ENCODE results near the gene KRT1. TPM values are rescaled to one million over a fixed set of nuclear protein-coding genes. Genes with fewer than 3 reads are reported as not detected.

The KRT1 gene
- polyA plus RNA-seq, 1 donor from 2014 or later: not detected

- H3K4me3 ChIP-seq (ENCODE audit: low read length): no peak overlapping the region
- H3K9me3 ChIP-seq (ENCODE audit: low read length): no peaks in the 10 kb centered on the region
- no peak overlapping the region for H2AFZ ChIP-seq (ENCODE audit: low read depth, low read length)
- H3K27ac ChIP-seq (ENCODE audit: low read length): no peak overlapping the region
- H3K9me2 ChIP-seq (ENCODE audit: insufficient read depth, low read length): no peaks in the 10 kb centered on the region
- H4K20me1 ChIP-seq (ENCODE audit: insufficient read depth): no peaks in the 10 kb centered on the region
- no peak overlapping the region for H3K9ac ChIP-seq (ENCODE audit: low read length)
- no peaks in the 10 kb centered on the region for H3F3A ChIP-seq (ENCODE audit: insufficient read depth, low read length, poor library complexity, severe bottlenecking)
- no peak for TF ChIP-seq EZH2 (IDR thresholded peaks at IDR 0.05; ENCODE audit: borderline replicate concordance, insufficient read depth, low read length, poor library complexity, severe bottlenecking)
- TF ChIP-seq CTCF (IDR thresholded peaks at IDR 0.05; ENCODE audit: poor library complexity, severe bottlenecking): no peak
- no peak for TF ChIP-seq TAF1 (IDR thresholded peaks at IDR 0.05; ENCODE audit: low read depth)
- no peak for TF ChIP-seq EP300 (conservative IDR thresholded peaks at IDR 0.05; ENCODE audit: poor library complexity, severe bottlenecking)
- no peak for TF ChIP-seq SMC3 (conservative IDR thresholded peaks at IDR 0.05; ENCODE audit: poor library complexity)
- no peak for TF ChIP-seq POLR2AphosphoS5 (IDR thresholded peaks at IDR 0.05)
- no peak for TF ChIP-seq REST (IDR thresholded peaks at IDR 0.05; ENCODE audit: borderline replicate concordance)
- no peak for TF ChIP-seq MXI1 (conservative IDR thresholded peaks at IDR 0.05; ENCODE audit: poor library complexity, severe bottlenecking)
- TF ChIP-seq RAD21 (conservative IDR thresholded peaks at IDR 0.05): no peak
- peaks cover 6% of the 10 kb centered on the region for H3K27me3 ChIP-seq (ENCODE audit: insufficient read depth, low read depth, low read length)
- H3K4me2 ChIP-seq (ENCODE audit: low read length): no peak overlapping the region
- H3K36me3 ChIP-seq (ENCODE audit: insufficient read depth, low read length): no peaks in the 10 kb centered on the region
- H3K79me2 ChIP-seq (replicated peaks; ENCODE audit: insufficient read depth, low read length): no peaks in the 10 kb centered on the region
Observed at GRCh38 chr12:52684431-52684830, 4.2 kb upstream of the KRT1 start.

GRCh38 chr12:52683575-52684300 is 3.5 kb upstream of the KRT1 start:
- H2AFZ ChIP-seq (ENCODE audit: low read depth, low read length): no peak overlapping the region
- H4K20me1 ChIP-seq (ENCODE audit: insufficient read depth): no peaks in the 10 kb centered on the region
- H3K27me3 ChIP-seq (ENCODE audit: insufficient read depth, low read depth, low read length): peaks cover 4% of the 10 kb centered on the region
- H3K36me3 ChIP-seq (ENCODE audit: insufficient read depth, low read length): no peaks in the 10 kb centered on the region
- no peaks in the 10 kb centered on the region for H3K9me2 ChIP-seq (ENCODE audit: insufficient read depth, low read length)
- H3K9ac ChIP-seq (ENCODE audit: low read length): no peak overlapping the region
- H3K9me3 ChIP-seq (ENCODE audit: low read length): no peaks in the 10 kb centered on the region
- no peak overlapping the region for H3K4me3 ChIP-seq (ENCODE audit: low read length)
- no peak overlapping the region for H3K27ac ChIP-seq (ENCODE audit: low read length)
- TF ChIP-seq EZH2 (IDR thresholded peaks at IDR 0.05; ENCODE audit: borderline replicate concordance, insufficient read depth, low read length, poor library complexity, severe bottlenecking) (no peak), RAD21 (conservative IDR thresholded peaks at IDR 0.05) (no peak)
- H3K4me2 ChIP-seq (ENCODE audit: low read length): no peak overlapping the region
- H3K79me2 ChIP-seq (replicated peaks; ENCODE audit: insufficient read depth, low read length): no peaks in the 10 kb centered on the region
- no peaks in the 10 kb centered on the region for H3F3A ChIP-seq (ENCODE audit: insufficient read depth, low read length, poor library complexity, severe bottlenecking)

Data from neural cell (in vitro differentiated cells).